Ramos (cell line): ENCODE measurements around the gene INVS.
"Not testable (repeated sequence)": the region's sequence is repeated elsewhere in the genome, so short reads cannot be mapped to it uniquely, and the experiment has no call there.

ENCODE experiments used
- in situ Hi-C: fragments of 300-500 bp; cut with MboI; formaldehyde crosslinking; loops from one replicate; pipeline ENCODE4 v1.14.3; 2022; ENCODE audit warnings: low sequenced_read_pairs; ENCODE audit not compliant: unreplicated experiment

The INVS gene

DNA sequence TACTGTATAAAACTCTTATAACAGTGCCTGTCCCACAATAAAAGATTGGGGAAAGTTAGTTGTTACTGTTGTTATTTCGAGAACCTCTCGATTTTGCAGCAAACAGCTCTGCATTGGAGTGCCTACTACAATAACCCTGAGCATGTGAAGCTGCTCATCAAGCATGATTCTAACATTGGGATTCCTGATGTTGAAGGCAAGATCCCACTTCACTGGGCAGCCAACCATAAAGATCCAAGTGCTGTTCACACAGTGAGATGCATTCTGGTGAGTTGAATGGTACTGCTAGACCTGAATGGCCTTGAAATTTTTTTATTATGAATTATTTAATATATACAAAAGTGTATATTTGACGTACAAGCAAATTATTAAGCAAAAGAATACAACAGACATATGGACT lies 130.5 kb downstream of the INVS start:
- in situ Hi-C loops: no loop called here

DNA sequence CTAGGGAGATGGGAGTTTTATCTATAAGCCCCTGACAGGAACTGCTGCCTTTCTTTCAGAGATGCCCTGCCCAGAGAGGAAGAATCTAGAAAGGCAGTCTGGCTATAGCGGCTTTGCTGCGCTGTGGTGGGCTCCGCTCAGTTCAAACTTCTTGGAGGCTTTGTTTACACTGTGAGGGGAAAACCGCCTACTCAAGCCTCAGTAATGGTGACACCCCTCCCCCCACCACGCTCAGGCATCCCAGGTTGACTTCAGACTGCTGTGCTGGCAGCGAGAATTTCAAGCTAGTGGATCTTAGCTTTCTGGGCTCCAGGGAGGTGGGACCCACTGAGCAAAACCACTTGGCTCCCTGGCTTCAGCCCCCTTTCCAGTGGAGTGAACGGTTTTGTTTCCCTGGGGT lies 137.9 kb downstream of the INVS start:
- in situ Hi-C loops: not testable (repeated sequence)

- in situ Hi-C loops: no loop called here
These were observed 141.5 kb downstream of the INVS start for GRCh38 chr9:100240512-100240911.

- in situ Hi-C loops: no loop called here
These were observed 168.2 kb downstream of the INVS start for GRCh38 chr9:100267211-100267610.

DNA sequence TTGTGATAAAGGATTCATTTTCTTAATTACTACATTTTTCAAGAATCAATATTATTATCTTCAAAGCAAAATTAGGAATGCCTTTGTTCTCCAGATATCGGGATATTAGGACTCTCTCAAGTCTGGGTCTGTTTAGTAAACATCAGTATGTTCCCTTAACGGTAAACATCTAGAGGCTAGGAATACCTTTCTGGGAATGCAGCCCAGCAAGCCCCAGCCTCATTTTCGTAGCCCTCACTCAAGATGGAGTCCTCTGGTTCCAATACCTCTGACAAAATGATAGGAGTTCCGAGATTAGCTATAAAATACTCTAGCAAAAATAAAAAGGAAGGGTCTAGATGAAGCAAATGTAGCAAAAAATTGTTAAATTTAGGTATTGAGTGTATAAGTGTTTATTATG lies 169.2 kb downstream of the INVS start:
- in situ Hi-C loops: no loop called here

DNA sequence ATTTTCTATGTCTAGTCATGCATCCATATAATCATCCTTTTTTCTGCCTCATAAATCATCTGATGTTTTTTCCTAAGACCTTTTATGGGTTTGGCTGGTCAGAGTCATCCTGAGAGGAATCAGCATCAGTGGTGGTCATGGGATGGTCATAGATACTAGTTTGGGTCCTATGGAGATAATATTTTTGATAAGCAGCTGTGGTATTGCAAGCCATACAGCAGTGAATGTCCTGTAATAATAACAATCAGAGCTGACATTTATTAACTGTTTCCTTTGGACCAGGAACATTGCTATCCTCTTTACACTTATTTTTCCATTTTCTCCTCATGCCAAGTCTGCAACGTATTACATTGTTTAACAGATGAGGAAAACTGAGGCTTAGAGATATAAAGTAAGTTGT lies 170.6 kb downstream of the INVS start:
- in situ Hi-C loops: no loop called here

DNA sequence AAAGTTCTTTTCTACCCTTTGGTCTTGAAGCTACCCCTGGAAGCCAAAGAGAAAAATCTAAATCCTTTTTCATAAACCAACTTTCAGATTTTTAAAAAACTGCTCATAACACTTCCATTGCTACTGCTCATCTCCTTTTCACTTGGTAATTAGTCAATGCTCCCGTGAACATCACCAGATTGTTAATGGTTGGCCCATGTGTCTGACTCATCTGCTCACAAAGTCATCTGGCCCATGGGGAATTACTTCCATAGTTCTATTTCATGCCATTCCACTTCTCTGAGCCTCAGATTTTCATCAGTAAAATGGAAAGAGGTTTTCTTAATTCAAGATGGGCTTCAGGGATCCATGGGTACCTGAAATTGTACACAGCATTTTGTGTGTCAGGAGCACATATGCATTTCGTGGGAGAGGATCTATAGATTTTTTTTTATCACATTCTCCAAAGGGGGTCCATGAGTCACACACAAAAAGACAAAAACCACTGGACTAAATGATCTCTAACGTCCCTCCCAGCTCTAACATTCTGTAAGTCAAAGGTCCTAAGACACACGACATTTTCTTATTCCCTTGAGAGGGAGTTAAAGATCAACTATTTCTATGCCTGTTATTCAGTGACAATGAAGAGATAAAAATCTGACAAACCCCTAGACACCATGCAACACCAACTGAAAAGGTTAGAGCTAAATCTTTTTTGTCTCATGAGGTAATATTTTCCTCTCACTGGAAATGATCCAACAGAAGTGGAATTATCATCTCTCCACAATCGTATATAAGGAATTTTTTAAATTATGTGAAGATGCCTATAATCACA lies 178.3 kb downstream of the INVS start:
- in situ Hi-C loops: no loop called here

- in situ Hi-C loops: no loop called here
These were observed 182.0 kb downstream of the INVS start for GRCh38 chr9:100281066-100281465.

DNA sequence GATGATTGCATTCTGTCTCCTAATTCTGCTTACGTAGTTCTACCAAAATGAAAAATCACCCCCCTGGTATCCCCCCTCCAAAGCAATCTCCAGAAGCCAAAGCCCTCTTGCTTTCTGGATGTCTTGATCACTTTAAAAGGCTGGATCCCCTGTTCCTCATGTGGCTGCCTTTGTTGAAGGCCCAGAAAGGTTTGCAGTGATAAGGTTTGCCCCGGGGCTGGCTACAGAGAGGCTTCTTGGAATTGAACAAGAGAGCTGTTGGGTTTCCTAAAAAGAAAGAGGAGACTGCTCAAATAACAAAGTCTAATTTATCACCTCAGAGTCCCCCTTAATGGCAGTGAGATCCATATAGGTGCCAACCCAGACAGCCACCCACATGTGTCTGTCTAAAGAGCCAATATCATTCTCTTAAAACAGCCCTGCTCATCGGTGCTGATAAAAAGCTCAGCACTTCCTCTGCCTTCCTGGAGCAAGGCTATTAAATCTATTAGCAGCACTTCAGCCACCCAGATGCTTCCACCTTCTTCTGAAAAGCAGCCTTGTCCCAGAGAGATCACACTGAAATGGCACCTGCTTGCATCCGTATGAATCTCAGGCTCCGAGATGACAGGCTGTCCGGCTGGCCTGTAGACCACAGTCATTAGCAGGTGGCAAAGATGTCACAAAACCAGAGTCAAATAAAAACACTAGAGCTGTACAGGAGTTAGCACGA lies 182.8 kb downstream of the INVS start:
- in situ Hi-C loops: no loop called here

DNA sequence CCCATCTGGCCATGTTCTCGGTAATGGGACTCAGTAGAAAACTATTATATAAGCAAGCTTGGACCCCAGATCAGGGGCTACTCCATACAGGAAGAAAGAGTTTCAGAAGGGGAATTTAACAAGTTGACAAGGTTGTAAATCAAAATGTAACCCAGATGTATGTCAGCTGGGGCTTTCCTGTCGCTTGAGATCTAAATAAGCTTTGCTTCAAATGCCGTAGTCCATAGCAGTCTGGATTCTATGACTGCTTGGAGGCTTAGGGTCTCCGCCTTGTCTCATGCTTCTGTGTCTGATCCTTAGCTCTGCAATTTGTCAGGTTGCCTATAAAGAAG lies 183.3 kb downstream of the INVS start:
- in situ Hi-C loops: no loop called here

DNA sequence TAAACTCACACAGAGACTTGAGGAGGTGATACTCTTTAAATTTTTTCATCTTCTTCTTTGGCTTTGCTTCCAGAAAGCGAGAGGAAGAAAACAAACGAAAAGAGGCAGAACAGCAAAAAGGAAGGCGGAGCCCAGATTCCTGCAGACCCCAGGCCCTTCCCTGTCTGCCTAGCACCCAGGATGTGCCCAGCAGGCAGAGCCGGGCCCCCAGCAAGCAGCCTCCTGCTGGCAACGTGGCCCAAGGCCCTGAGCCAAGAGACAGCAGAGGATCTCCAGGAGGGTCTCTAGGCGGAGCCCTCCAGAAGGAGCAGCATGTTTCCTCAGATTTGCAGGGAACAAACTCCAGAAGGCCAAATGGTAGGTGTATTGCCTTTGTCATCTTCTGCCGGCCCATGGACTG lies 185.2 kb downstream of the INVS start:
- in situ Hi-C loops: no loop called here

- in situ Hi-C loops: no loop called here
These were observed 186.0 kb downstream of the INVS start for GRCh38 chr9:100285080-100285479.

- in situ Hi-C loops: no loop called here
These were observed 186.6 kb downstream of the INVS start for GRCh38 chr9:100285601-100286000.

GRCh38 chr9:100286257-100286656 lies 187.2 kb downstream of the INVS start:
- in situ Hi-C loops: no loop called here

DNA sequence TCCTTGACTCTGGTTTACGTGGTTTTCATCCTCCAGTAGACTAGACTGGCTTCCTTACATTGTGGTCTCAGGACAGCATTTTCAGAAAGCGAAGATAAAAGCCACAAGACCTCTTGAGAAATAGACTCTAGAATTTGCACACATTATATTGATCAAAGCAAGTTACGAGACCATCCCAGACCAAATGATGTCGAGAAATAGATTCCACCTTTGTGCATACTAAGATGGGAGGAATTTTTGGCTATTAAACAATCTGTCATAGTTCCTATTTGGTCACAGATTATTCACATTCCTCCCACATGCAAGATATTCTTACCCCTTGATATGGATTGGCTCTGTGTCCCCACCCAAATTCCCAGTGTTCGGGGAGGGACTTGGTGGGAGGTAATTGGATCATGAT lies 188.1 kb downstream of the INVS start:
- in situ Hi-C loops: no loop called here

DNA sequence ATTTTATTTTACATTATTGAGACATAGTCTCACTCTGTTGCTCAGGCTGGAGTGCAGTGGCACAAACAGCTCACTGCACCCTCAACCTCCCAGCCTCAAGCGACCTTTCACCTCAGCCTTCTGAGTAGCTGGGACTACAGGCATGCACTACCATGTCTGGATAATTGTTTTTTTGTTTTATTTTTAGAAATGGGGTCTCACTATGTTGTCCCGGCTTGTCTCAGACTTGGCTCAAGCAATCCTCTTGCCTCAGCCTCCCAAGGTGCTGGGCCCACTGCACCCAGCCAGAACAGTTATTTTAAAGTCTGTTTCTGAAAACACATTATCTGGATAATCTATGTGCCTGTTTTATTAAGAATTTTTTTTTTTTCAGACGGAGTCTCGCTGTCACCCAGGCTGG lies 191.7 kb downstream of the INVS start:
- in situ Hi-C loops: no loop called here

DNA sequence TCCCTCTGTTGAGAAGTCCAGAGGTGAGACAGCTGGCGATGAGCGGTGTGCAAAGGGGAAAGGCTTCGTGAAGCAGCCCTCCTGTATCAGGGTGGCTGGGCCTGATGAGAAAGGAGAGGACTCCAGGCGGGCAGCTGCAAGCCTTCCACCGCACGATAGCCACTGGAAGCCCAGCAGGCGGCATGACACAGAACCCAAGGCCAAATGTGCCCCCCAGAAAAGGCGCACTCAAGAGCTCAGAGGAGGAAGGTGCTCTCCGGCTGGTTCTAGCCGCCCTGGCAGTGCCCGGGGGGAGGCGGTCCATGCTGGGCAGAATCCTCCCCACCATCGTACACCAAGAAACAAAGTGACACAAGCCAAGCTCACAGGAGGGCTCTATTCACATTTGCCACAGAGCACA lies 193.4 kb downstream of the INVS start:
- in situ Hi-C loops: no loop called here

DNA sequence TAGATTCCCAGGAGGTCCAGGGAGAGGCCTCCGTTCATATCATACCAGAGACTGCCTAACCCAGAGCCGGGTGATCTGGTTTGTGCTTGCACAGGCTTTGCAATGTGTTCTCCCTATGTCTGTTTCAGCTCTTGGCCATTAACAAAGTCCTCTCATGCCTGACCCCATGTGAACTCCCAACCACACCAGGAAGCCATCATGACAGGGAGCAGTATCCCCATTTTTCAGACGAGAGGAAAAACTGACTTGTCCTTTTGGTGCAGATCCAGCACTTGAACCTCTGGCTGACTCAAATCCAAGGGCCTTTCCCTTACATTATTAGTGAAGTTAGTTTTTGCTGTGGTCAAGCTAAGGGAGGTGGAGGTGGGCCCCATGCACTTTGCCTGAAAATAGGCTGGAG lies 195.3 kb downstream of the INVS start:
- in situ Hi-C loops: no loop called here

- in situ Hi-C loops: no loop called here
These were observed 195.8 kb downstream of the INVS start for GRCh38 chr9:100294806-100295205.

- in situ Hi-C loops: no loop called here
These were observed 196.2 kb downstream of the INVS start for GRCh38 chr9:100295240-100295639.

- in situ Hi-C loops: no loop called here
These were observed 197.4 kb downstream of the INVS start for GRCh38 chr9:100296407-100296806.

DNA sequence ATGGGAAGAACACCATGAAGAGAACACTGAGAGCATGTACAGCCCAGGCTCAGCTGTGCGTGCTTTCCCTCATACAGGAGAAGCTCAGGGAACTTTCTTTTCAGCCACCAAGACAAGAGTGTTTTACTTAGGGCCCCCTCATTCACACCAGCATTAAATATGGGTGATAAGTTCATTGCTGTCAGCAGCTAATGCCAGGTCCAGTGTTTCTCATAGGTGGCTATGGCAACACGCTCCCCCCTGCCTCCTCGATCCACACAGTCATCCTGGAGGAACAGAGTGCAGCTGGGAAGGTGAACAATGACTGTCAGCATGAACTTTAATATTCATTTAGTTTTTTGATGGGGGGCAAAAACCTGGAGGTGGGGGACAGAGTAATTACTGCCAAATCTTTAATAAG lies 199.3 kb downstream of the INVS start:
- in situ Hi-C loops: no loop called here
